Right lobe of liver (tissue), 6 donors: ENCODE data around the gene FOXRED2. TPM values are rescaled to one million over a fixed set of nuclear protein-coding genes. Genes with fewer than 3 reads are reported as not detected.
A peak's percentile ranks its signal among the peaks of the same experiment; 100 is the strongest.

ENCODE experiments used
- ATAC-seq, 4 donors: fragments of 200-7000 bp; cut with Tn5 transposase; one replicate each; pipeline ENCODE4 v1.9.1; 2020; ENCODE audit warnings: mild to moderate bottlenecking in 4 of 4, moderate library complexity in 4 of 4
- DNase-seq, 3 donors: peaks; one replicate each; pipeline ENCODE4 v3.0.0-alpha.2; 2020
- H3K27ac ChIP-seq, 3 donors: fragments of 200-600 bp; one replicate each; pipeline ENCODE4 v1.8.0; 2022
- H3K27me3 ChIP-seq, 2 donors: fragments of 200-600 bp; one replicate each; pipeline ENCODE4 v1.8.0; 2022
- H3K36me3 ChIP-seq, 4 donors: fragments of 200-600 bp; sonication (generic) in 1 of 4; one replicate each; pipeline versions ENCODE4 v1.5.1 to v1.8.0; 2017 to 2022; ENCODE audit warnings: control low read depth in 1 of 4
- H3K4me1 ChIP-seq, 4 donors: fragments of 200-600 bp; sonication (generic) in 1 of 4; one replicate each; pipeline versions ENCODE4 v1.5.1 to v1.8.0; 2017 to 2022; ENCODE audit warnings: control low read depth in 1 of 4
- H3K4me3 ChIP-seq, 3 donors: fragments of 200-600 bp; one replicate each; pipeline ENCODE4 v1.8.0; 2022
- H3K9me3 ChIP-seq, 4 donors: fragments of 200-600 bp; sonication (generic) in 1 of 4; one replicate each; pipeline versions ENCODE4 v1.5.1 to v1.8.0; 2017 to 2022; ENCODE audit warnings: control low read depth in 1 of 4
- POLR2A ChIP-seq: fragments of 450-650 bp; IDR thresholded peaks from one replicate; pipeline ENCODE4 v1.6.1; 2017; ENCODE audit warnings: antibody characterized with exemption, mild to moderate bottlenecking
- WGBS: methylation state at CpG from one replicate; pipeline ENCODE4 v1.1.6; 2018; ENCODE audit warnings: low coverage, low lambda C conversion rate; ENCODE audit not compliant: insufficient coverage; ENCODE audit errors: missing lambda C conversion rate; 5-methylcytosine and 5-hydroxymethylcytosine counted together
- intact Hi-C, 2 donors: fragments of 100-400 bp; cut with DNase I; formaldehyde crosslinking; loops; one replicate each; pipeline versions ENCODE4 v1.11.2 to v1.14.1; 2022
- total RNA-seq, 6 experiments: library from RNA; depleted of rRNA in 2 of 6; stranded (reverse); fragments of >200 nt in 2 of 6; fragmentation: NEBNext Ultra II Directional in 3 of 6; extraction: Animal tissue kit (Norgen Biotek cat#: 25700) in 3 of 6; gene quantifications; one replicate each; pipeline versions ENCODE4 v1.1.0 to v1.2.4, GENCODE V29; 2016 to 2023
- TF ChIP-seq, protein P1 (sequence below), 4 donors: fragments of 200-600 bp in 3 of 4; fragments of 450-650 bp in 1 of 4; IDR thresholded peaks; one replicate each; pipeline versions ENCODE4 v1.5.1 to v1.8.0; 2016 to 2022; ENCODE audit warnings: antibody characterized with exemption in 4 of 4, mild to moderate bottlenecking in 2 of 4
- donor health status: DM: no; HTN: yes; CAD: no.
- donor health status: DM: no; HTN: no; CAD: no.
- donor health status: DM: no; HTN: no; CAD: no.
- donor health status: DM: no; HTN: yes; CAD: no.
- donor health status: DM: no; HTN: yes; CAD: no.

The FOXRED2 gene
- total RNA-seq, 6 experiments from 2014 or later: 9.6 to 14.0 (median 11.8) TPM

DNA sequence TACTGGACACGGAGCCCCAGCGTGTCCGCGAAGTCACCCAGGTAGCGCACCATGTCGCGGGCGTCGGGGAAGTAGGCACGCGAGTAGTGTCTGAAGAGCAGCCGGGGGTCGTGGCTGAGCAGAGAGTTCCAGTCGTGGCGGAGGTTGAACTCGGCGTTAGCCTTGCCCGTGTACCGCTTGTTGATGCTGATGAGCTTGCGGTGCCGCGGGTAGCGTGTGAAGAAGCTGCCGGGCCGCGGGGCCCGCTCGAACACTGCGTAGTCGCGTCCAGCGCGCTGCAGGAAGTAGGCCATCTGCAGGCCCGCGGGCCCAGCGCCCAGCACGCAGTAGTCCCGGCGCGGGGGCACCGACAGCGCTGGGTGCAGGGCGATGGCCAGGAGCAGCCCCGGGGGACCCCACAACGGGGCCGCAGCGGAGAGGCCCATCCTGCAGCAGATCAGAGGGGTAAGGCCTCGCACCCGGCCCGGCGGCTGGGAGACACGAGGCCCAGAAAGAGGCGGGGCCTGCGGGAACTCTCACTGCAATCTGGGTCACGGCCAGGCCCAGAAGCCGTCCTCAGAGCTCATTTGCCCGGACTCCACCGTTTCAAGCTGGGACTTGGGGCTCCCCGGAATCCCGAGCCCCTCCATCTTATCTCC, 723 bp downstream of the FOXRED2 start:
- H3K27me3 ChIP-seq: no peaks in the 10 kb centered on the region
- H3K4me3 ChIP-seq: peak overlapping the region; percentile 59 to 63 (median 60)
- ATAC-seq (peak in 2 of 4 donors; percentile 1 to 3), DNase-seq (no peak)
- TF ChIP-seq, protein P1, sequence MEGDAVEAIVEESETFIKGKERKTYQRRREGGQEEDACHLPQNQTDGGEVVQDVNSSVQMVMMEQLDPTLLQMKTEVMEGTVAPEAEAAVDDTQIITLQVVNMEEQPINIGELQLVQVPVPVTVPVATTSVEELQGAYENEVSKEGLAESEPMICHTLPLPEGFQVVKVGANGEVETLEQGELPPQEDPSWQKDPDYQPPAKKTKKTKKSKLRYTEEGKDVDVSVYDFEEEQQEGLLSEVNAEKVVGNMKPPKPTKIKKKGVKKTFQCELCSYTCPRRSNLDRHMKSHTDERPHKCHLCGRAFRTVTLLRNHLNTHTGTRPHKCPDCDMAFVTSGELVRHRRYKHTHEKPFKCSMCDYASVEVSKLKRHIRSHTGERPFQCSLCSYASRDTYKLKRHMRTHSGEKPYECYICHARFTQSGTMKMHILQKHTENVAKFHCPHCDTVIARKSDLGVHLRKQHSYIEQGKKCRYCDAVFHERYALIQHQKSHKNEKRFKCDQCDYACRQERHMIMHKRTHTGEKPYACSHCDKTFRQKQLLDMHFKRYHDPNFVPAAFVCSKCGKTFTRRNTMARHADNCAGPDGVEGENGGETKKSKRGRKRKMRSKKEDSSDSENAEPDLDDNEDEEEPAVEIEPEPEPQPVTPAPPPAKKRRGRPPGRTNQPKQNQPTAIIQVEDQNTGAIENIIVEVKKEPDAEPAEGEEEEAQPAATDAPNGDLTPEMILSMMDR (IDR thresholded peaks at IDR 0.05): no peak
- TF ChIP-seq POLR2A: no peak
- 96% methylated on average over 18 of the region's 60 CpGs for WGBS
- H3K9me3 ChIP-seq: no peaks in the 10 kb centered on the region
- peaks cover 0 to 22% (median 4%) of the 10 kb centered on the region in 4 donors for H3K4me1 ChIP-seq
- H3K27ac ChIP-seq: no peak overlapping the region
- intact Hi-C loops: no loop called here
- H3K36me3 ChIP-seq: peaks cover 0 to 8% (median 3%) of the 10 kb centered on the region in 4 donors

DNA sequence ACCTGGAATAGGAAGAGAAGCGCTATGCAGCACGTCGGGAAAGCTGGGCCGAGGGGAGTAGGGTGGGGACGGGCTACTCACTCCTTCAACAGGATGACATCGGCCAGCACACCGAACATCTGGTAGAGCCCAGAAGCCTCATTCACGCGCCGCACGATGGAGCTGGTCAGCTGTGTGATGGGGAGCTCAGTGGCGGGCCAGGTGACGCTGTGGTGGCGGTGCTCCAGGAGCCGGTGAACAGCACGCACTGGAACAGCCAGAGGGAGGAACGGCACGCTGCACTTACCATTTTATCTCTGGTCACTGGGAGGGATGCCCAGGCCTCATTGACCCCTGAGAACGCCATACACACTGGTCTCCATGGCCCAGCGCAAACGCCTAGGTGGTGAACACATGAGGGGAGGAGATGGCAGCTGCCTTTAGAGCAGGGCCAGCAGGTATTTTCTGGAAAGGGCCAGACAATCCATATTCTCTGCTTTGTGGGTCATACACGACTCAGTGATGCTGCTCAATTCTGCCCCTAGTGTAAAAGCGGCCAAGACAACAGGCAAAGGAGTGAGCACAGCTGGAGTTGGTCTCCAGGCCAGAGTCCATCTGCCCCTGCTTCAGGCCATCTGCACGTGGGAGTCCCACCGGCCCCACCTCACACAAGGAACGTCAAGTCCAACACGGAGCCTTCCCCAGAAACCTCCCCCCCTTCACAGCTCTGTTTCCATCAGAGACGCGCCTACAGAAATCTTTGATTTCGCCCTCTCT, 8.8 kb downstream of the FOXRED2 start:
- no peaks in the 10 kb centered on the region for H3K4me1 ChIP-seq
- DNase-seq (no peak), ATAC-seq (no peak)
- 85% methylated on average over 9 of the region's 30 CpGs for WGBS
- TF ChIP-seq POLR2A: no peak
- TF ChIP-seq, protein P1 (IDR thresholded peaks at IDR 0.05): no peak
- intact Hi-C loops: no loop called here
- no peak overlapping the region for H3K4me3 ChIP-seq
- no peak overlapping the region for H3K27ac ChIP-seq
- no peaks in the 10 kb centered on the region for H3K9me3 ChIP-seq
- no peaks in the 10 kb centered on the region for H3K27me3 ChIP-seq
- H3K36me3 ChIP-seq: no peaks in the 10 kb centered on the region

DNA sequence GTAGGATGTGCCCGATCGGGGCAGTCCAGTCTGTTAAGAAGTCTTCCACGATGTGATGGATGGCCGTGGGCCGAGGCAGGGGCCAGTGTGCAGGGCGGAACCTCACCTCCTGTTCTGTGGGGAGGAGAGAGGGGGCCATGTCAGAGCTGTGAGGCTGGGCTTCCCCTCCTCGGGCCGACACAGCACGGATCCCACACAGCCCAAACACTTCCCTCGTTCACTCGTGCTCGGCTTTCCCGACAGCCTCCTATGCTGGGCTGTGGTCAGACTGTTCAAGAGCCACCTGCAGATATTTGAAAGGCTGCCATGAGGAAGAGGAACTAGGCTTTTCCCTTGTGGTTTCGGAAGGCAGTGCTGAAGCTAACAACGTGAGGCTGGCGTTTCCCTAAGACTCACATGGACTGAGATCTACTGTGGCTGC, 13.1 kb downstream of the FOXRED2 start:
- TF ChIP-seq POLR2A: no peak
- TF ChIP-seq, protein P1 (IDR thresholded peaks at IDR 0.05): no peak
- ATAC-seq: peak; percentile 43 to 78 (median 55)

DNA sequence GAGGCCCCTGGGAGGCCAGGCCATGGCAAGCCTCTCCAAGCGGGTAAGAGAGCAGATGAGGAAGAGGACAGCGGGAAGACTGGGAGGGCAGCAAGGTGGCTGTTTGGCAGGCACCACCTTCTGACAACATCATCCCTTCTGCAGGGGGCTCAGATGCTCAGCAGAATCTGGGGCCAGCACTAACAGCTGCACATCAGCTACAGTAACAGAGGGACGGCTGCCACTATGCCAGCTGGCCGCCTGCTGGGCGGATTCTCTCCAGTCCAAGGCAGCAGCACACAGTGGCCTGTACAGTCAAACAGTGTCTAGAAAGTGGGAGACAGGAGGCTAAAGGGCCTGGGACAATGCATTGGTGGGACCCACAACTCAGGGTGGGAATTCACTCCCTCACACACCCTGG, 14.7 kb downstream of the FOXRED2 start:
- Histone ChIP-seq H3K9me3 (no peaks in the 10 kb centered on the region), H3K36me3 (peaks cover 0 to 10% (median 2%) of the 10 kb centered on the region in 4 donors), H3K4me3 (no peak overlapping the region), H3K27me3 (no peaks in the 10 kb centered on the region), H3K4me1 (no peaks in the 10 kb centered on the region), H3K27ac (no peak overlapping the region)
- intact Hi-C loops: no loop called here
- no peak for DNase-seq
- ATAC-seq: no peak
- 100% methylated on average over 1 of the region's 5 CpGs for WGBS
- TF ChIP-seq, protein P1 (IDR thresholded peaks at IDR 0.05): no peak
- no peak for TF ChIP-seq POLR2A

More for the DNA sequence above, 13.1 kb downstream of the FOXRED2 start:
- H3K9me3 ChIP-seq: no peaks in the 10 kb centered on the region
- peak in 1 of 3 donors; percentile 63 for DNase-seq
- H3K4me3 ChIP-seq: no peak overlapping the region
- H3K27me3 ChIP-seq: no peaks in the 10 kb centered on the region
- H3K27ac ChIP-seq: no peak overlapping the region
- no peaks in the 10 kb centered on the region for H3K4me1 ChIP-seq
- WGBS: 33% methylated on average over 4 of the region's 16 CpGs
- H3K36me3 ChIP-seq: peaks cover 0 to 10% (median 2%) of the 10 kb centered on the region in 4 donors
- intact Hi-C loops: no loop called here
